ENCODE data around the gene STAU1.
"Not testable (repeated sequence)": the region's sequence is repeated elsewhere in the genome, so short reads cannot be mapped to it uniquely, and the experiment has no call there.

The STAU1 gene

DNA sequence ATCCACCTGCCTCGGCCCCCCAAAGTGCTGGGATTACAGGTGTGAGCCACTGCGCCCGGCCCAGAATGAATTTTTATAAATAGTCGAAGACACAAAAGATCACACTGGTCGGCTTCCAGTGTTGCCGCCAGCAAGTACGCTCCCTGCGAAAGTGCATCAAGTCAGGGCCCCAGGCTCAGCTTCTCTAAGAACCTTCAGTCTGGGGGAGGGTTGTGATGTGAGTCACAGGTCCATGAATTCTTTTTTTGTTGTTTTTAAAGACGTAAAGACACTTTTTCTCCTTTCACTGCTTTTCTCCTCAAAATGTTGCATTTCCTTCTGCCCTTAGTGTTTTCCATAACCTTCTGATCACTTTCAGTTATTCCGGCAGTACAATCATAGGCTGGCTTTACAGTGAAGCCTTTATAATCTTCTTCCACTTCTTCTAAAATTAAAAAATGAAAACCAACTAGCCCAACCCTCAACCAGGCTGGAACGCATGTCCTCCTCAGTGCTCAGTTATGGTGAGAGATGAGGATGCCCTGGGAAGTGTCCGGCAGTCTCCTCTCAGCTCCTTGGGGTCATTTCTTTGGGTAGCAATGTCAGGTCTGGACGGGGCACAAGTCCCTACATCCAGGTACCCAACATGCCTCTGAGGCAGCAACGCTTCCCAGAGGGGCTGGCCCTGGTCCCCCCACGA lies 75.4 kb downstream of the STAU1 start:
- DNase-seq: no peak

GRCh38 chr20:49110767-49111694 lies 77.1 kb downstream of the STAU1 start:
- no peak for DNase-seq

GRCh38 chr20:49106328-49106727 lies 81.8 kb downstream of the STAU1 start:
- DNase-seq: no peak

DNA sequence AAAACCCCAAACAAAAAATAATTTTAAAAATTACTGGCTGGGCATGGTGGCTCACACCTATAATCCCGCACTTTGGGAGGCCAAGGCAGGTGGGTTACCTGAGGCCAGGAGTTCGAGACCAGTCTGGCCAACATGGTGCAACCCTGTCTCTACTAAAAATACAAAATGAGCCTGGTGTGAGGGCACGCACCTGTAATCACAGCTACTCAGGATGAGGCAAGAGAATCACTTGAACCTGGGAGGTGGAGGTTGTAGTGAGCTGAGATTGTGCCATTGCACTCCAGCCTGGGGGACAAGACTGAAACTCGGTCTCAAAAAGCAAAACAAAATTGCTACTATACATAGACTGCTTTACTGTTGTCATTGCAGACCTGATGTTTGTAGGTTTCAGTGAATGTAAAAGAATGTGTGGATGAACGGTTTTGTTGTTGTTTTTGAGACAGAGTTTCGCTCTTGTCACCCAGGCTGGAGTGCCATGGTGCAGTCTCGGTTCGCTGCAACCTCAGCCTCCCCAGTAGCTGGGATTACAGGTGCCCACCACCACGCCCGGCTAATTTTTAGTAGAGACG lies 83.1 kb downstream of the STAU1 start:
- DNase-seq: not testable (repeated sequence)

GRCh38 chr20:49104365-49104648 lies 83.8 kb downstream of the STAU1 start:
- DNase-seq: no peak

GRCh38 chr20:49103647-49104364 lies 84.3 kb downstream of the STAU1 start:
- no peak for DNase-seq

GRCh38 chr20:49103019-49103418 lies 85.1 kb downstream of the STAU1 start:
- no peak for DNase-seq

- peak; percentile 9 for DNase-seq
Observed at GRCh38 chr20:49100972-49101371, 87.2 kb downstream of the STAU1 start.

- not testable (repeated sequence) for DNase-seq
Observed at GRCh38 chr20:49100292-49100691, 87.8 kb downstream of the STAU1 start.

DNA sequence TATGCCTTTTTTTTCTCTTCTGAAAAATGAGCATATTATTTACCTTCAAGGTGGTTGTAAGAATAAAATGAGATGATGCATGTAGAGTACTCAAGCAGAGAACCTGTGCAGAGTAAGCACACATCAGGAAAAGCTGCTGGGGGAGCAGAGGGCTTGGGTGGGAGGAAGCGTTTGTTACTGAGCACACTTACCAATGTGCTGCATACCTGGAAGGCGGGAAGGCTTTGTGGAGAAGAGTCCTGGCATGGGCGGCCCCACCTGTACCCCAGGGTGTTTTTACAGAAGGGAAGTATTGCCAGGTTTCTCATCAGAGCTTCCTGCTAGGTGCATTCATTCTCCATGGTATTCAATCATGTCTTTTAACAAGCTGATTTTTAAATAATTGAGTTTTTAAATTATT lies 89.1 kb downstream of the STAU1 start:
- DNase-seq: no peak

DNA sequence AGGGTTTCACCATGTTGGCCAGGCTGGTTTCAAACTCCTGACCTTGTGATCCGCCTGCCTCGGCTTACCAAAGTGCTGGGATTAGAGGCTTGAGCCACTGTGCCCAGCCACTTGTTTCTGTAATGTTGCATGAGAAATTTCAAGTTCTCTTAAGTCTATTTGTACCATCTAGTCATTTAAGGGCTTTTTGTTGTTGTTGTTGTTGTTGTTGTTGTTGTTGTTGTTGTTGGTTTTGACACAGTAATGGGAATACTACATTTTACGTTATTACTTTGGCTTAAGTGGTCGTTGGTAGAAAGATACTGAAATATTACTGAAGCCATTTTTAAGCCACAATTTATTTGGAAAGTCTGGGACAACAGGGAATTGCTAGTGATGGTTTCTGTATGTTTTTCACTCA lies 90.0 kb downstream of the STAU1 start:
- DNase-seq: no peak

- DNase-seq: no peak
Observed at GRCh38 chr20:49097159-49097558, 91.0 kb downstream of the STAU1 start.

- no peak for DNase-seq
Observed at GRCh38 chr20:49096203-49096730, 91.9 kb downstream of the STAU1 start.

DNA sequence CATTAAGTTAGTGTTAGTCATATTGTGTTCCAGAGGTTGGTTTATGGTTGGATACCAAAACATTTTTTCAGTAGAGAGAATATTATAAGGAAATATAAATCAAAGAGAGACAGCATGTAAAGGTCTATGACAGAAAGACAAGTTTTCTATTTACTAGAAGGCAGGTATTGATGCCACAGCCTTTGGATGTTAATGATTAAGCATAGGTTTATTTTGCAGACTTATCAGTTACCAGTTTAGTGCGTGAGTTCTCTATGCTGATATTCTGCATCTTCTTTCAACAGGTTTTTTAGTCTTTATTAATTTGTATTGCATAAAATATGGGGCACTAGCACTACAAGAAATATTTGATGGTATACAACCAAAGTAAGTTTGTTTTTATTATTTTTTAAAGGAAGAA lies 96.4 kb downstream of the STAU1 start:
- DNase-seq: no peak

- no peak for DNase-seq
Observed at GRCh38 chr20:49091104-49091503, 97.0 kb downstream of the STAU1 start.

DNA sequence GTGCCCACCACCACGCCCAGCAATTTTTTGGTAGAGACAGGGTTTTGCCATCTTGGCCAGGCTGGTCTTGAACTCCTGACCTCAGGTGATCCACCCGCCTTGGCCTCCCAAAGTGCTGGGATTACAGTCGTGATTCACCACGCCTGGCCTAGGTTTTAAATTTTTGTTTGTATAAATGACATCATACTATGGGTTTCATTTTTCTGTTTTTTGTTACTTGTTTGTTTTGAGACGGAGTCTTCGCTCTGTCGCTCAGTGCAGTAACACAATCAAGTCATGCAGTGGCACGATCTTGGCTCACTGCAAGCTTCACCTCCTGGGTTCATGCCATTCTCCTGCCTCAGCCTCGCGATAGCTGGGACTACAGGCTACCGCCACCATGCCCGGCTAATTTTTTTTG lies 105.8 kb downstream of the STAU1 start:
- DNase-seq: not testable (repeated sequence)

DNA sequence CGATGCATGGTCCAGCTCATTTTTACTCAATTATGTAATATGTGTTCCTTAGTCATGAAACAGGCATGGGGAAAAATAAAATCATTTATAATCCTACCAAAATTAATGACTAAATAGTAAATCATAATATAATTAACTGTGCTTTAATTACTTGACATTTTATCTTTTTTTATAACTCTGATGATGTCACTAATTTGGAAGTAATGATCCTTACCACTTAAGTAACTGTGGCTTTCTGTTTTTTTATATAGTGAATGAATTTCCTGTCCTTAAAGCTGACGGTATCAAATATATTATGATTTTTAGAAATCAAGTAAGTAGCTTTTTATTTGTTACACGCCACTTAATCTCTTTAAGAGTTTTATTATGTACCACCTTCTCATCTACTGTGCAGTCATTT lies 109.8 kb downstream of the STAU1 start:
- no peak for DNase-seq

GRCh38 chr20:49074521-49074920 lies 113.6 kb downstream of the STAU1 start:
- DNase-seq: no peak

Data from CD4-positive, alpha-beta T cell treated with Interleukin-12 subunit alpha and Interleukin-12 subunit beta, for 1 hour (primary cell).